H1 (cell line): ENCODE measurements around the gene UBC. TPM values are rescaled to one million over a fixed set of nuclear protein-coding genes. Genes with fewer than 3 reads are reported as not detected.
A peak's percentile ranks its signal among the peaks of the same experiment; 100 is the strongest.

Source experiments
- CTCF ChIA-PET: fragments of 300-600 bp; sonication (Branson Sonifier 250); formaldehyde crosslinking; loops from one replicate; lab custom pipeline; 2021; ENCODE audit not compliant: partially characterized antibody; lab: Charles Lee
- POLR2A ChIA-PET: fragments of 300-600 bp; sonication (Branson Sonifier 250); formaldehyde crosslinking; loops from one replicate; lab custom pipeline; 2021; ENCODE audit warnings: inconsistent platforms; ENCODE audit not compliant: partially characterized antibody; lab: Charles Lee
- DNase-seq, 2 experiments: peaks; one replicate each; pipeline versions ENCODE4 v3.0.0 to v3.0.0-alpha.2; 2010 to 2022; ENCODE audit warnings: low spot score in 2 of 2, low read depth in 1 of 2, mixed read lengths in 1 of 2
- FAIRE-seq: peaks from 2 replicates; lab custom pipeline; 2011; peaks lifted over from hg19 to GRCh38; lab: Jason Lieb, UNC
- H2AFZ ChIP-seq: 2 replicates; pipeline ENCODE4 v1.8.1; 2012; ENCODE audit warnings: low read length, inconsistent platforms
- H2AK5ac ChIP-seq: 2 replicates; pipeline ENCODE4 v1.6.1; 2013; ENCODE audit warnings: low read depth, low read length
- H2BK120ac ChIP-seq: replicated peaks from 2 replicates; pipeline ENCODE3; 2013; ENCODE audit warnings: low read depth, low read length, inconsistent platforms
- H2BK12ac ChIP-seq: 2 replicates; pipeline ENCODE4 v1.6.1; 2013; ENCODE audit warnings: low read depth, low read length
- H2BK15ac ChIP-seq: 2 replicates; pipeline ENCODE4 v1.6.1; 2013; ENCODE audit warnings: low read length
- H2BK20ac ChIP-seq: 2 replicates; pipeline ENCODE4 v1.6.1; 2013; ENCODE audit warnings: low read length
- H2BK5ac ChIP-seq: 2 replicates; pipeline ENCODE4 v1.6.1; 2013; ENCODE audit warnings: low read depth, low read length
- H3K14ac ChIP-seq: 2 replicates; pipeline ENCODE4 v1.6.1; 2013; ENCODE audit warnings: inconsistent platforms; ENCODE audit not compliant: insufficient read length
- H3K18ac ChIP-seq: 2 replicates; pipeline ENCODE4 v1.6.1; 2013; ENCODE audit warnings: low read length; ENCODE audit errors: extremely low read depth
- H3K23ac ChIP-seq: 2 replicates; pipeline ENCODE4 v1.6.1; 2013; ENCODE audit warnings: inconsistent platforms; ENCODE audit not compliant: insufficient read length
- H3K23me2 ChIP-seq: 2 replicates; pipeline ENCODE4 v1.6.1; 2013; ENCODE audit warnings: low read depth, low read length
- H3K27ac ChIP-seq: 2 replicates; pipeline ENCODE4 v1.6.1; 2011; ENCODE audit warnings: low read depth, low read length, inconsistent platforms
- H3K27me3 ChIP-seq, 4 experiments: replicated peaks in 1 of 4; 1 replicate in 1 of 4; 2 replicates in 3 of 4; pipeline versions ENCODE4 v1.6.1 to v1.8.1; 2011 to 2013; ENCODE audit warnings: low read length in 3 of 4, mild to moderate bottlenecking in 3 of 4, inconsistent platforms in 2 of 4, mixed read lengths in 2 of 4, moderate library complexity in 1 of 4; ENCODE audit not compliant: control insufficient read depth in 3 of 4, insufficient read depth in 3 of 4; ENCODE audit errors: extremely low read depth in 1 of 4
- H3K36me3 ChIP-seq, 4 experiments: 2 replicates each; pipeline versions ENCODE4 v1.6.1 to v1.8.1; 2011 to 2013; ENCODE audit warnings: mild to moderate bottlenecking in 4 of 4, low read length in 3 of 4, moderate library complexity in 2 of 4, control low read depth in 1 of 4, inconsistent platforms in 1 of 4; ENCODE audit not compliant: insufficient read depth in 4 of 4, control insufficient read depth in 2 of 4
- H3K4ac ChIP-seq: replicated peaks from 2 replicates; pipeline ENCODE3; 2013; ENCODE audit warnings: low read length, low read depth, mixed read lengths, inconsistent platforms; ENCODE audit not compliant: insufficient read length
- H3K4me1 ChIP-seq, 4 experiments: replicated peaks in 1 of 4; 1 replicate in 1 of 4; 2 replicates in 3 of 4; pipeline versions ENCODE4 v1.6.1 to v1.8.1; 2011 to 2013; ENCODE audit warnings: low read length in 3 of 4, inconsistent platforms in 2 of 4, mixed read lengths in 1 of 4; ENCODE audit not compliant: insufficient read depth in 4 of 4, control insufficient read depth in 3 of 4
- H3K4me2 ChIP-seq, 2 experiments: 2 replicates each; pipeline versions ENCODE4 v1.6.1 to v1.8.1; 2011 to 2013; ENCODE audit warnings: low read depth in 2 of 2, low read length in 2 of 2, control low read depth in 1 of 2, inconsistent platforms in 1 of 2, mild to moderate bottlenecking in 1 of 2; ENCODE audit not compliant: insufficient read depth in 1 of 2
- H3K4me3 ChIP-seq, 4 experiments: fragments of 200-600, 300-600 bp in 1 of 4; sonication (generic), shearing (Covaris generic), sonication (Bioruptor Twin) in 1 of 4; 2 replicates each; pipeline versions ENCODE4 v1.5.1 to v1.8.1; 2011 to 2016; ENCODE audit warnings: low read length in 4 of 4, low read depth in 3 of 4, control low read depth in 2 of 4, inconsistent platforms in 2 of 4, mild to moderate bottlenecking in 2 of 4, mixed read lengths in 1 of 4, moderate library complexity in 1 of 4; ENCODE audit not compliant: insufficient read depth in 2 of 4; ENCODE audit errors: extremely low read depth in 1 of 4
- H3K56ac ChIP-seq: replicated peaks from 2 replicates; pipeline ENCODE3; 2013; ENCODE audit warnings: low read depth, mild to moderate bottlenecking, mixed read lengths, low read length, inconsistent platforms; ENCODE audit not compliant: insufficient read length
- H3K79me1 ChIP-seq: 2 replicates; pipeline ENCODE4 v1.6.1; 2013; ENCODE audit warnings: low read depth, low read length, control low read depth
- H3K79me2 ChIP-seq, 2 experiments: 2 replicates each; pipeline versions ENCODE4 v1.6.1 to v1.8.1; 2012 to 2013; ENCODE audit warnings: low read length in 2 of 2, mild to moderate bottlenecking in 2 of 2, inconsistent platforms in 1 of 2; ENCODE audit not compliant: insufficient read depth in 2 of 2, control insufficient read depth in 1 of 2
- H3K9ac ChIP-seq, 4 experiments: replicated peaks in 1 of 4; 1 replicate in 1 of 4; 2 replicates in 3 of 4; pipeline versions ENCODE4 v1.6.1 to v1.8.1; 2011 to 2013; ENCODE audit warnings: low read depth in 3 of 4, low read length in 3 of 4, control low read depth in 2 of 4, mild to moderate bottlenecking in 2 of 4, moderate library complexity in 2 of 4, inconsistent platforms in 1 of 4; ENCODE audit errors: extremely low read depth in 1 of 4
- H3K9me3 ChIP-seq, 2 experiments: 2 replicates each; pipeline versions ENCODE4 v1.6.1 to v1.8.1; 2012 to 2013; ENCODE audit warnings: mild to moderate bottlenecking in 2 of 2, moderate library complexity in 2 of 2, control low read depth in 1 of 2, inconsistent platforms in 1 of 2, low read depth in 1 of 2, low read length in 1 of 2, mixed read lengths in 1 of 2; ENCODE audit not compliant: insufficient read depth in 2 of 2
- H4K20me1 ChIP-seq, 2 experiments: replicated peaks in 1 of 2; 2 replicates each; pipeline versions ENCODE3 to v1.8.1; 2011 to 2013; ENCODE audit warnings: inconsistent platforms in 2 of 2, low read length in 2 of 2, mild to moderate bottlenecking in 1 of 2; ENCODE audit not compliant: insufficient read depth in 2 of 2, control insufficient read depth in 1 of 2
- H4K5ac ChIP-seq: 2 replicates; pipeline ENCODE4 v1.6.1; 2013; ENCODE audit warnings: low read length, low read depth, mixed read lengths, inconsistent platforms; ENCODE audit not compliant: insufficient read length
- H4K8ac ChIP-seq: 2 replicates; pipeline ENCODE4 v1.8.0; 2013; ENCODE audit warnings: mild to moderate bottlenecking, moderate library complexity, low read length, inconsistent platforms; ENCODE audit not compliant: insufficient read depth; ENCODE audit errors: extremely low read depth
- H4K91ac ChIP-seq: replicated peaks from 2 replicates; pipeline ENCODE3; 2013; ENCODE audit warnings: low read length, mixed read lengths, inconsistent platforms; ENCODE audit not compliant: insufficient read length
- ATF2 ChIP-seq: IDR thresholded peaks from 2 replicates; pipeline ENCODE4 v1.6.1; 2012; ENCODE audit warnings: low read length, inconsistent platforms
- JUND ChIP-seq: IDR thresholded peaks from 2 replicates; pipeline ENCODE4 v1.6.1; 2011; ENCODE audit warnings: mild to moderate bottlenecking, improper control_type of control experiment, low read length
- KDM4A ChIP-seq: IDR thresholded peaks from one replicate; pipeline ENCODE4 v1.7.1; 2012; ENCODE audit warnings: low read depth, mild to moderate bottlenecking, moderate library complexity, low read length, inconsistent platforms; ENCODE audit not compliant: severe bottlenecking
- NANOG ChIP-seq: IDR thresholded peaks from 2 replicates; pipeline ENCODE4 v1.6.1; 2011; ENCODE audit warnings: low read length, low read depth, mild to moderate bottlenecking, inconsistent platforms; ENCODE audit not compliant: insufficient read depth, poor library complexity, severe bottlenecking
- POLR2AphosphoS5 ChIP-seq: IDR thresholded peaks from 2 replicates; pipeline ENCODE4 v1.6.1; 2011; ENCODE audit warnings: low read depth, low read length
- POU5F1 ChIP-seq: IDR thresholded peaks from 2 replicates; pipeline ENCODE4 v1.6.1; 2011; ENCODE audit warnings: low read depth, mild to moderate bottlenecking, low read length, moderate library complexity
- RAD21 ChIP-seq, 2 experiments: IDR thresholded peaks in 1 of 2; conservative IDR thresholded peaks in 1 of 2; 2 replicates each; pipeline ENCODE4 v1.6.1; 2011; ENCODE audit warnings: low read depth in 2 of 2, low read length in 2 of 2, improper control_type of control experiment in 1 of 2, inconsistent platforms in 1 of 2, mild to moderate bottlenecking in 1 of 2, moderate library complexity in 1 of 2
- WGBS, 2 experiments: shearing (Covaris generic) in 1 of 2; methylation state at CpG; one replicate each; pipeline versions ENCODE4 v1.1.6 to v1.1.7; 2013 to 2015; ENCODE audit warnings: low lambda C conversion rate in 2 of 2, mixed read lengths in 2 of 2, inconsistent platforms in 1 of 2, low coverage in 1 of 2, missing lambda C conversion rate in 1 of 2; ENCODE audit not compliant: insufficient replicate concordance in 2 of 2, insufficient coverage in 1 of 2, insufficient read length in 1 of 2; ENCODE audit errors: extremely low coverage in 1 of 2, missing lambda C conversion rate in 1 of 2; 5-methylcytosine and 5-hydroxymethylcytosine counted together
- polyA plus RNA-seq, 7 experiments: library from polyadenylated mRNA; depleted of rRNA in 3 of 7; stranded (reverse) in 5 of 7; unstranded in 2 of 7; fragments of >200 nt in 5 of 7; fragments of 200-250 nt in 2 of 7; gene quantifications; 1 replicate in 5 of 7; 2 replicates in 1 of 7; 4 replicates in 1 of 7; pipeline versions ENCODE4 v1.2.1 to v1.2.3, GENCODE V29; 2011 to 2013; ENCODE audit warnings: missing spikeins in 2 of 7, mixed read lengths in 2 of 7
- total RNA-seq: library from RNA; stranded (reverse); fragmentation: NEBNext Ultra II Directional; extraction: Animal tissue kit (Norgen Biotek cat#: 25700); gene quantifications from 2 replicates; pipeline ENCODE4 v1.2.1, GENCODE V29; 2021
- TF ChIP-seq, protein P1 (sequence below), 3 experiments: IDR thresholded peaks; 1 replicate in 2 of 3; 2 replicates in 1 of 3; pipeline versions ENCODE4 v1.5.1 to v1.6.1; 2011; ENCODE audit warnings: low read length in 3 of 3, mild to moderate bottlenecking in 3 of 3, inconsistent platforms in 2 of 3, low read depth in 1 of 3, moderate library complexity in 1 of 3; ENCODE audit not compliant: insufficient read depth in 1 of 3; ENCODE audit errors: control extremely low read depth in 1 of 3

The UBC gene
- total and polyA plus RNA-seq, 2 of the 8 experiments (the other 6 are each of a cell fraction or from before 2014, with no cell fraction given), result 559 to 749 TPM

GRCh38 chr12:124865728-124866127 is 48.7 kb downstream of the UBC start:
- H3K36me3 ChIP-seq, result no peaks in the 10 kb centered on the region
- ChIA-PET POLR2A (interaction anchor here (1.0 to 1.5 kb wide), 2 partner anchors 9 kb away, joined by 5 read pairs; no protein-coding TSS in a partner anchor), CTCF (interaction anchor here (0.7 to 1.6 kb wide), 2 partner anchors 41 to 111 kb away, joined by 3 to 4 read pairs; no protein-coding TSS in a partner anchor)
- FAIRE-seq, result no peak
- no peak overlapping the region for H2BK20ac ChIP-seq
- peaks cover 0 to 3% of the 10 kb centered on the region in 2 experiments for H4K20me1 ChIP-seq
- H3K27ac ChIP-seq, result no peak overlapping the region
- H3K9me3 ChIP-seq, result no peaks in the 10 kb centered on the region
- H3K18ac ChIP-seq, result no peak overlapping the region
- 82% methylated on average over 7 of the region's 7 CpGs; no CpG with 5 or more reads in 1 of the 2 experiments for WGBS, 2 experiments
- DNase-seq, result no peak
- H2AFZ ChIP-seq, result no peak overlapping the region
- H3K4me1 ChIP-seq, result peaks cover 0 to 25% (median 12%) of the 10 kb centered on the region in 4 experiments; a peak in 6 of 7 replicates
- H3K27me3 ChIP-seq, result peaks cover 0 to 4% (median 0%) of the 10 kb centered on the region in 4 experiments; a peak in 2 of 7 replicates
- 0 out of 2 replicates have a peak overlapping the region, but pooled peaks have one; percentile 61 for H2BK15ac ChIP-seq
- H3K14ac ChIP-seq, result no peak overlapping the region
- no peak overlapping the region for H3K4ac ChIP-seq
- H2BK12ac ChIP-seq, result no peak overlapping the region
- H2BK120ac ChIP-seq, result no peak overlapping the region
- H2AK5ac ChIP-seq, result no peak overlapping the region
- H4K8ac ChIP-seq, result no peak overlapping the region
- no peak overlapping the region for H4K91ac ChIP-seq
- no peak overlapping the region for H3K4me2 ChIP-seq
- peaks cover 9% of the 10 kb centered on the region; the same call in 1 of the 2 replicates for H3K23me2 ChIP-seq
- no peak overlapping the region for H3K4me3 ChIP-seq
- H2BK5ac ChIP-seq, result no peak overlapping the region
- no peak overlapping the region for H3K23ac ChIP-seq
- H4K5ac ChIP-seq, result no peak overlapping the region
- H3K79me2 ChIP-seq, result peaks cover 0 to 5% of the 10 kb centered on the region in 2 experiments; a peak in 1 of 4 replicates
- H3K79me1 ChIP-seq, result no peaks in the 10 kb centered on the region
- no peak overlapping the region for H3K56ac ChIP-seq
- no peak overlapping the region for H3K9ac ChIP-seq
- TF ChIP-seq KDM4A (no peak), NANOG (no peak), POU5F1 (no peak), JUND (no peak), RAD21 (IDR thresholded peaks at IDR 0.05 in 1 of 2, conservative IDR thresholded peaks at IDR 0.05 in 1 of 2; ENCODE audit: low read depth in 2 of 2, low read length in 2 of 2) (no peak), POLR2AphosphoS5 (no peak), ATF2 (no peak)
- TF ChIP-seq, protein P1, sequence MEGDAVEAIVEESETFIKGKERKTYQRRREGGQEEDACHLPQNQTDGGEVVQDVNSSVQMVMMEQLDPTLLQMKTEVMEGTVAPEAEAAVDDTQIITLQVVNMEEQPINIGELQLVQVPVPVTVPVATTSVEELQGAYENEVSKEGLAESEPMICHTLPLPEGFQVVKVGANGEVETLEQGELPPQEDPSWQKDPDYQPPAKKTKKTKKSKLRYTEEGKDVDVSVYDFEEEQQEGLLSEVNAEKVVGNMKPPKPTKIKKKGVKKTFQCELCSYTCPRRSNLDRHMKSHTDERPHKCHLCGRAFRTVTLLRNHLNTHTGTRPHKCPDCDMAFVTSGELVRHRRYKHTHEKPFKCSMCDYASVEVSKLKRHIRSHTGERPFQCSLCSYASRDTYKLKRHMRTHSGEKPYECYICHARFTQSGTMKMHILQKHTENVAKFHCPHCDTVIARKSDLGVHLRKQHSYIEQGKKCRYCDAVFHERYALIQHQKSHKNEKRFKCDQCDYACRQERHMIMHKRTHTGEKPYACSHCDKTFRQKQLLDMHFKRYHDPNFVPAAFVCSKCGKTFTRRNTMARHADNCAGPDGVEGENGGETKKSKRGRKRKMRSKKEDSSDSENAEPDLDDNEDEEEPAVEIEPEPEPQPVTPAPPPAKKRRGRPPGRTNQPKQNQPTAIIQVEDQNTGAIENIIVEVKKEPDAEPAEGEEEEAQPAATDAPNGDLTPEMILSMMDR (IDR thresholded peaks at IDR 0.05; ENCODE audit: control extremely low read depth in 1 of 3, insufficient read depth in 1 of 3, low read depth in 1 of 3, low read length in 3 of 3), result no peak
